A549 treated with Hydrocortisone at 1 μM for 4 hours (cell line): ENCODE measurements around the gene SERPINA5. TPM values are rescaled to one million over a fixed set of nuclear protein-coding genes. Genes with fewer than 3 reads are reported as not detected.

Source experiments
- total RNA-seq: library from RNA; stranded (reverse); fragments of 200-300 nt; extraction: Qiagen RNA extraction; gene quantifications from 5 replicates; pipeline ENCODE4 v1.2.3, GENCODE V29; 2022

Gene SERPINA5, protein sequence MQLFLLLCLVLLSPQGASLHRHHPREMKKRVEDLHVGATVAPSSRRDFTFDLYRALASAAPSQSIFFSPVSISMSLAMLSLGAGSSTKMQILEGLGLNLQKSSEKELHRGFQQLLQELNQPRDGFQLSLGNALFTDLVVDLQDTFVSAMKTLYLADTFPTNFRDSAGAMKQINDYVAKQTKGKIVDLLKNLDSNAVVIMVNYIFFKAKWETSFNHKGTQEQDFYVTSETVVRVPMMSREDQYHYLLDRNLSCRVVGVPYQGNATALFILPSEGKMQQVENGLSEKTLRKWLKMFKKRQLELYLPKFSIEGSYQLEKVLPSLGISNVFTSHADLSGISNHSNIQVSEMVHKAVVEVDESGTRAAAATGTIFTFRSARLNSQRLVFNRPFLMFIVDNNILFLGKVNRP
- 0.17 to 0.28 TPM (median 0.22 TPM) in 5 replicates for total RNA-seq

DNA sequence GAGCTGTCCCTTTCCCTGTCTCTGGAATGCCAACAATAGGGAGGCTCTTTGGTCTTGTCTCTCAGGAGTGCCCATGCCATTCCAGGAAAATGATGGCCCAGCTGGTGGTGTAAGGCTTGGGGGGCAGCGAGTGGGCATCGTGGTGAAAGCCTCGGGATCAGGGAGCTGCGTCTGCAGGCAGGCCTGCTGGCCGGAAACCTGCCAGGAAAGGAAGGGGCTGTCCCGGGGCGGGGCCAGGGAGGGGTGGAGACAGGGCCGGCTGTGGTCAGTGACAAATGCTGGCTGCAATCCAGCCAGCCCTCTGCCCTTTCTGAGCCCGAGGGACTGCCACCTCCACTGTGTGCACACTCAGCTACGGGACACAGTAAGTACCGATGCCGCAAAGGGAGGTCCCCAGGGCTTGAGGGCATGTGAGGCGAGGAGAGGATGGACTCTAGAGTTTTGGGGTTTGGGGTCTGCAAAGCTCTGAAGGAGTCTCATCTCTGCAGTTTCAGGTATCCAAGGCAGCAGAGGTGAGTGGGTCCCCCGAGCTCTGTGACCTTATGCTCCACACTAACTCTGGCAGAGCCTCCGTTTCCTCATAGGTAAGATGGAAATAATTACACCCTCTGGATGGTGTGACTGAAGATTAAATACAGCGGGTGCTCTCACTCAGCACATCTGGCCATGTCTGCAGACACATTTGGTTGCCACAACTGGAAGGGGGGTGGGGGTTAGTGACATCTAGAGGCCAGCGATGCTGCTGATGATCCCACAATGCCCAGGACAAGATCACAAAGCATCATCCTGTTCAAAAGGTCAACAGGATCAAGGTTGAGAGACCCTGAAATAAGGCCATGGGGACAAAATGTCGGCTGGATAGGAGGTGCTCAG lies at the start of gene SERPINA5:
SERPINA5 (plus strand) TSS at position 300 of the 873 bp plus-strand sequence. CDS start 5,937 bp downstream, outside the sequence.

DNA sequence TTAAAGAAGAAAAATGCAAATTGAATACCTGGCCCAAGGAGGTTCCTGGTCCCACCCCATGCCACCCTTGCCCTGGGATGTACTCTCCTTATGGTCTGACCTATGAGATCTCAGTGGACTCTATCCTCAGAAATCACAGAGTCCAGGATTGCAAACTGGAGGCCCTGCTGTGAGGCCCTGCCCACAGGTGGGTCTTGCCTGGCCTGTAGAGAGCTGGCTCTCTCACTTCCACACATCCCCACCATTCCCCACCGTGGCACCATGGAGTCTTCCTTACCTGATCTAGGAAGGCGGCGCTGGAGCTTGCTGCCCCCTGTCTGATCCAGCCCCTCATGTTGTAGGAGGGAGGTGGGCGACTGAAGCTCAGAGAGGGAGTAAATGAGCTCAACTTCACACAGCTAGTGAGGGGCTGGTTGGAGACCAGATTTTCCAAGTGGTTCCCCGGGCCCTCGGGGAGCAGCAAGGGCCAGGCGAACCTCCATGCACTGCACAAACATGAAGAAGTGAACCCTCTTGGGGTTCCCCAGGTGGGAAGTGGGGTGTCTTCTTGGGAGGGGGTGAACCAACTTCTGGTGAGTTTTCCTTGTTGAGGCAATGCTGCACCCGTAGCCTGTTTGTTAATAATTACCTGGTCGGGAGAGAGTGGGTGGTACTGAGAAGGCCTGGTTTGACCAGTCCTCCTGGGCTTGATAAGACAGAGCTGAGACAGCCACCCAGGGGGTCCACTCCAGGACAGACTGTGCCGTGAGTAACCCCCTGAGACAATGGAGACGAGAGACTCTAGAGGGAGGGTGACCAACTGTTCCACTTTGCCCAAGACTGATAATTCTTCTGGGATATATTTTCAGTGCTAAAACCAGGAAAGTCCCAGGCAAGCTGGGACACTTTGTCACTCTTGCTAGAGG lies 20.2 kb upstream of the SERPINA5 start, which contains the start of gene SERPINA4:
SERPINA4 (plus strand) TSS at position 692 of the 905 bp plus-strand sequence. CDS start 2,041 bp downstream, outside the sequence.

DNA sequence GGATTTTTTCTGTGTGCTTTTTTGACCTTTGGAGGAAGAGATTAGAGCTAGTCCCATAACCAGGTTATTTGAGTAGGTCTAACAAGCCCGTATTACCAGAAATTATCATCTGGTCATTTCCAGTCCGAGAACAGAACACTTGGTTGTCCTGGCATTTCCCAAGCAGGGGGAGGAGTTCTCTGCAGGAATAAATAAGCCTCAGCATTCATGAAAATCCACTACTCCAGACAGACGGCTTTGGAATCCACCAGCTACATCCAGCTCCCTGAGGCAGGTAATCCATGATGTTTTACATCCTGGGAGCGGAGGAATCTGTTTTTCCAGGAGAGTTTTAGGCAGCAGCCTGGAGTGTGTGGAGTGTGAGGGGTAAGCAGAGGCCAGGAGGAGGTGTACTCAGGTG lies 30.9 kb downstream of the SERPINA5 start, which contains the start of gene SERPINA3:
SERPINA3 (plus strand) TSS at position 218 of the 400 bp plus-strand sequence. CDS start 2,051 bp downstream, outside the sequence.

Other genes starting within 250 kb of the SERPINA5 start
- not detected in 5 replicates for gene SERPINA2, start 214.7 kb upstream of the SERPINA5 start, total RNA-seq
- gene SERPINA1, start 192.8 kb upstream of the SERPINA5 start, total RNA-seq: 1.2 to 2.2 TPM (median 1.9 TPM) in 5 replicates
- gene SERPINA11, start 128.6 kb upstream of the SERPINA5 start, total RNA-seq: not detected in 5 replicates
- gene SERPINA9, start 105.2 kb upstream of the SERPINA5 start, total RNA-seq: not detected in 5 replicates
- 0.06 TPM in 1 of 5 replicates, not detected in the others for gene SERPINA12, start 72.0 kb upstream of the SERPINA5 start, total RNA-seq
- 0.05 to 0.08 TPM (median 0.06 TPM) in 3 of 5 replicates, not detected in the others for gene SERPINA4, start 20.0 kb upstream of the SERPINA5 start, total RNA-seq
- 11.8 to 16.1 TPM (median 13.4 TPM) in 5 replicates for gene SERPINA3, start 31.0 kb downstream of the SERPINA5 start, total RNA-seq
- 0.28 to 0.31 TPM (median 0.30 TPM) in 5 replicates for gene GSC, start 188.7 kb downstream of the SERPINA5 start, total RNA-seq